Measurements from ENCODE around the gene DCTD.

DNA sequence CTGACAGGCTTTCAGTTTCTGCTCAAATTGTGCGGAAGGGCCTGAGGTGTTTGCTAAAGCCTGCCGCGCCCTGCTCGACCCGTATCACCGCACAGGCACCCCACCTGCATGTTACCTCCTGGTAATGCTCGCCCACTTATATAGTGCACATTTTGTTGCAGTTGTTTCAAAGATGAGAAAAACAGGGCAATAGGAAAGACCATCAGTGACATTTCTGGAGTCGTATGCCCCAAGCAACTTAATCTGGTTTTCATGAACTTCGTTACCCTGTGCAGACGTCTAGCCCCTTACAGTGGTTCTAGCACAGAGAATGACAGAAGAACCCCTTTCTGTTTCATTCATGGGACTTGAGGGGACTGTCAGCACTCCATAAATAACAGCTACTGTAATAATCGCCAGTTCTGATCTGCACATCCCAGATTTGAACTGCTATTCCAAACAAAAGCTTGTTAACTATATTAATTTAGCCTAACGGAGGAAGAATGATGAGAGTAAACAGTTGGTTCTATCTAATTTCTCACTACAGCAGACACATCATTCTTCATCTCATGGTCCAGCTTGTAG, 940 bp upstream of the DCTD start:
- TF ChIP-seq POLR2AphosphoS5 (IDR thresholded peaks at IDR 0.05; ENCODE audit: borderline replicate concordance, low read depth, low read length) (no peak), EZH2 (IDR thresholded peaks at IDR 0.05) (no peak)

Measured in SK-N-MC (cell line).